Measurements from ENCODE around the gene GBF1. TPM values are rescaled to one million over a fixed set of nuclear protein-coding genes. Genes with fewer than 3 reads are reported as not detected.
A peak's percentile ranks its signal among the peaks of the same experiment; 100 is the strongest.

GBF1 gene
- total and polyA plus RNA-seq, 7 donors: 14.1 to 47.1 (median 40.8) TPM

- no peak for TF ChIP-seq CTCF (IDR thresholded peaks at IDR 0.05)
- intact Hi-C loops (cut with DNase I): no loop called here
- Histone ChIP-seq H3K36me3 (ENCODE audit: insufficient read depth in 1 of 2, low read depth in 1 of 2) (no peaks in the 10 kb centered on the region), H3K4me3 (no peak overlapping the region), H3K4me1 (peaks cover 71% of the 10 kb centered on the region), H3K9me3 (no peaks in the 10 kb centered on the region), H3K27me3 (ENCODE audit: insufficient read depth in 3 of 3, low read length in 2 of 3) (no peaks in the 10 kb centered on the region), H3K27ac (peak overlapping the region; percentile 73)
- DNase-seq (no peak), ATAC-seq (peak in 2 of 4 donors; percentile 21 to 33)
- 68 to 88% (median 74%) methylated on average over 3 of the region's 3 CpGs for WGBS, 3 donors
These were observed 21.3 kb downstream of the GBF1 start for GRCh38 chr10:102266670-102267069.

GRCh38 chr10:102267748-102268147, 22.4 kb downstream of the GBF1 start:
- no peak for TF ChIP-seq CTCF (IDR thresholded peaks at IDR 0.05)
- H3K9me3 ChIP-seq: no peaks in the 10 kb centered on the region
- no peaks in the 10 kb centered on the region for H3K36me3 ChIP-seq (ENCODE audit: insufficient read depth in 1 of 2, low read depth in 1 of 2)
- peaks cover 71% of the 10 kb centered on the region for H3K4me1 ChIP-seq
- peak; percentile 51 to 76 (median 53) for ATAC-seq
- H3K27me3 ChIP-seq (ENCODE audit: insufficient read depth in 3 of 3, low read length in 2 of 3): no peaks in the 10 kb centered on the region
- H3K4me3 ChIP-seq: no peak overlapping the region
- H3K27ac ChIP-seq: peak overlapping the region; percentile 73
- DNase-seq: no peak
- intact Hi-C loops (cut with DNase I): no loop called here

- Histone ChIP-seq H3K9me3 (no peaks in the 10 kb centered on the region), H3K4me1 (peaks cover 71% of the 10 kb centered on the region)
- peak in 3 of 4 donors; percentile 17 to 34 (median 31) for ATAC-seq
These were observed 23.1 kb downstream of the GBF1 start for GRCh38 chr10:102268375-102268888.

GRCh38 chr10:102269017-102269416, 23.7 kb downstream of the GBF1 start:
- DNase-seq: no peak
- H3K9me3 ChIP-seq: no peaks in the 10 kb centered on the region
- 15 to 17% (median 17%) methylated on average over 3 of the region's 3 CpGs for WGBS, 3 donors
- H3K4me3 ChIP-seq: no peak overlapping the region
- H3K27ac ChIP-seq: peak overlapping the region; percentile 73
- intact Hi-C loops (cut with DNase I): no loop called here
- H3K4me1 ChIP-seq: peaks cover 71% of the 10 kb centered on the region
- no peaks in the 10 kb centered on the region for H3K36me3 ChIP-seq (ENCODE audit: insufficient read depth in 1 of 2, low read depth in 1 of 2)
- no peaks in the 10 kb centered on the region for H3K27me3 ChIP-seq (ENCODE audit: insufficient read depth in 3 of 3, low read length in 2 of 3)
- ATAC-seq: peak; percentile 60 to 89 (median 80)
- TF ChIP-seq CTCF (IDR thresholded peaks at IDR 0.05): no peak

More at GRCh38 chr10:102268375-102268888, 23.1 kb downstream of the GBF1 start:
- Histone ChIP-seq H3K27ac (peak overlapping the region; percentile 73), H3K4me3 (no peak overlapping the region), H3K27me3 (ENCODE audit: insufficient read depth in 3 of 3, low read length in 2 of 3) (no peaks in the 10 kb centered on the region), H3K36me3 (ENCODE audit: insufficient read depth in 1 of 2, low read depth in 1 of 2) (no peaks in the 10 kb centered on the region)
- TF ChIP-seq CTCF (IDR thresholded peaks at IDR 0.05): no peak
- no peak for DNase-seq
- intact Hi-C loops (cut with DNase I): no loop called here

- Histone ChIP-seq H3K4me1 (peaks cover 54% of the 10 kb centered on the region), H3K4me3 (no peak overlapping the region), H3K27me3 (ENCODE audit: insufficient read depth in 3 of 3, low read length in 2 of 3) (no peaks in the 10 kb centered on the region), H3K36me3 (ENCODE audit: insufficient read depth in 1 of 2, low read depth in 1 of 2) (peaks cover 0 to 5% of the 10 kb centered on the region in 2 donors), H3K27ac (peak overlapping the region; percentile 67), H3K9me3 (no peaks in the 10 kb centered on the region)
- no peak for TF ChIP-seq CTCF (IDR thresholded peaks at IDR 0.05)
- intact Hi-C loops (cut with DNase I): no loop called here
- 11 to 32% (median 23%) methylated on average over 1 of the region's 1 CpG for WGBS, 3 donors
- DNase-seq (no peak), ATAC-seq (peak; percentile 32 to 63 (median 37))
These were observed 28.7 kb downstream of the GBF1 start for GRCh38 chr10:102274062-102274461.

All from psoas muscle (tissue), 8 donors.